ENCODE results near the gene LIAS.
"Not testable (repeated sequence)": the region's sequence is repeated elsewhere in the genome, so short reads cannot be mapped to it uniquely, and the experiment has no call there.

The LIAS gene

DNA sequence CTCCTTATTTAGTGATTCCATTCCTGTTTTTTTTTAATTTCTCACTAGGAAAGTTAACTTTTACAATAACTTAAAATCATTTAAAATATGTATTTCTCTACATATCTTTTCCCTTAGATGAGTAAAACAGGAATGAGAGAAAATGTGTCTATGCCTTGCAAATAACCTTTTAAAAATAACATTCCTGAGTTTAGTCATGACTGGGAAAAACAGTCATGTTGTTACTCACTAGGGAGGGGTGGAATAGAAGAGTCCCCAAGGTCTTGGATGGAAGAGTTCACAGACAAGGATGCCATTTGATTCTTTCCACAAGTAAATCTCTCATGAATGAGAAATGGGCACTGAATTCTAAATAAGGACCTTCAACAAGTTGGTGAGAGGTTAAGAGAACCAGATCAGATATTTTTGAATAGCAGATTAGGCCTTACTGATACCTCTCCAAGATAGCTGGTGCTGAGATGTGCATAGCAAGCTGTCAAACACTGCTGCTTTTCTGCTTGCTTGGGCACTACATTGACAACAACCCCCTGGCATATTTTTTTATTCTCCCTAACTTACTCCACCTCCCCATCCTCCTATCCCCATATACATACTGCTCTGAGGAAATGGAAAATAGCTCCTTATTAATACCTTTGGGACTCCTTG lies 43.3 kb downstream of the LIAS start:
- no peak for DNase-seq

DNA sequence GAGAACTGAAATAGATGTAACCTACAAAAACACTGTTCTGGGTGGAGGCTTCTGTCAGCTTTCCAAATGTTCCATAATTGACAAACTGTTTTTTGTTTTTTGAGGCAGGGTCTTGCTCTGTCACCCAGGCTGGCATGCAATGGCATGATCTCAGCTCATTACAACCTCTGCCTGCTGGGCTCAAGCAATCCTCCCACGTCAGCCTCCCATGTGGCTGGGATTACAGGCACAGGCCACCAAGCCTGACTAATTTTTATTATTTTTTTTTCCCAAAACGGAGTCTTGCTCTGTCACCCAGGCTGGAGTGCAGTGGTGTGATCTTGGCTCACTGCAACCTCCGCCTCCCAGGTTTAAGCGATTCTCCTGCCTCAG lies 43.8 kb downstream of the LIAS start:
- not testable (repeated sequence) for DNase-seq

DNA sequence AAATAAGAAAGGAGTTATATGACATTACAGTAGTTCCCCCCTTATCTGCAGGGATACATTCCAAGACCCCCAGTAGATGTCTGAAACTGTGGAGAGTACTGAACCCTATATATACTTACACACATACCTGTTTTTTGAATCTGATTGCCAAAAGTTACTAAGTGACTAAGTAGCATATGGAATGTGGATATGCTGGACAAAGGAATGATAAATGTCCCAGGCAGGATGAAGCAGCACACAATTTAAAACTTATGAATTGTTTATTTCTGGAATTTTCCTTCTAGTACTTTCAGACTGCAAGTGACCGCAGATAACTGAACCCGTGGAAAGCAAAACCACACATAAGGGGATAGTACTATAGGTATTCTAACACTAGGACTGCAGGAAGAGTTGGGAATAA lies 45.7 kb downstream of the LIAS start:
- DNase-seq = no peak

DNA sequence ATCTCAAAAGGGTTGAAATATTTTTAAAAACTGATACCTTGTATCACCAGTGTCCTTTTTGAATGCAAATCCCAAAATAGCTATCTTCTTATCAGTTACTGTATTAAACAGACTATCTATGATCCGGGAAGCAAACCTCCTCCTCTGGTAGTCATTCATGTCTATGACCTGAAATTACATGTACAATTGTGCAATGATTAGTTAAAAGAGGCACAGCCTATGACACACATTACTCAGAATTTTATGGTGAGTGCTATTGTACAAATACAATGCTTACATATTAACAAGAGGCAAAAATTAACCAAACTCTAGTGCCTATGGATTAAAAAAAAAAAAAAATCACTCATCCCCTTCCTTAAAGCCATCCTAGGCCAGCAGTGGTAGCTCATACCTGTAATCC lies 46.7 kb downstream of the LIAS start:
- DNase-seq = no peak

DNA sequence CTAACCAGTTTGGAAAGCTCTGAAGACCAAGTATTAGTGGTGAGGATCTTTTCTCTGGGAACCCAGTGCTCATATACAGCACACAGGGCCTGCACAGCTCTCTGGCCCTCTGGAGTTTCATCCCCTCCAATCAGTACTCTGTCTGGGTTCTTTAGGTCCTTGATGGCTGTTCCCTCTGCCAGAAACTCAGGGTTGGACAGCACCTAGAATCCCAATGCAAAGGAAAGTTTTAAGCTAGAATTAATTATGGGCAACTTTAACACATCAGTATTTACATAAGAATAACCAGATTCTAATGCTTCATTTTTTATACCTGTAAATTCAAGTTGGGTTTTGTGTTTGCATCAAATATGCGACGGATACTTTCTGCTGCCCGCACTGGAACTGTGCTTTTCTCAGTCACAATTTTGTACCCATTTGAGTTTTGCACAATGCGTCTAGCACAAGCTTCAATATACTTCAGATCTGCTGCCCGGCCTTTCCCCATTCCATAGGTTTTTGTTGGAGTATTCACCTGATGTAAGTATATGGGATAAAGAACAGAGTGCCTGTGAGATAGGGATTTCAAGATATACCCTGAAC lies 51.6 kb downstream of the LIAS start:
- no peak for DNase-seq

DNA sequence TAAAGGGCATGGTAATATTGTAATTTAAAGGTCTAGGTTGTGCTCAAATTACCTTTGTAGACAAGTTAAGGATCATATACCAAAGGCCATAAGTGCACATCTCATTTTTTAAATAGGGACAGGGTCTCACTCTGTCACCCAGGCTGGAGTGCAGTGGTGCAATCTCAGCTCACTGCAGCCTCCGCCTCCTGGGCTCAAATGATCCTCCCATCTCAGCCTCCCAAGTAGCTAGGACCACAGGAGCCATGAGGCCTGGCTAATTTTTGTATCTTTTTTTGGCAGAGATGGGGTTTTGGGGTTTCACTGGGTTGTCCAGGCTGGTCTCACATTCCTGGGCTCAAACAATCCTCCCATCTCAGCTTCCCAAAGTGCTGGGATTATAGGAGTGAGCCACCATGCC lies 55.4 kb downstream of the LIAS start:
- DNase-seq = not testable (repeated sequence)

DNA sequence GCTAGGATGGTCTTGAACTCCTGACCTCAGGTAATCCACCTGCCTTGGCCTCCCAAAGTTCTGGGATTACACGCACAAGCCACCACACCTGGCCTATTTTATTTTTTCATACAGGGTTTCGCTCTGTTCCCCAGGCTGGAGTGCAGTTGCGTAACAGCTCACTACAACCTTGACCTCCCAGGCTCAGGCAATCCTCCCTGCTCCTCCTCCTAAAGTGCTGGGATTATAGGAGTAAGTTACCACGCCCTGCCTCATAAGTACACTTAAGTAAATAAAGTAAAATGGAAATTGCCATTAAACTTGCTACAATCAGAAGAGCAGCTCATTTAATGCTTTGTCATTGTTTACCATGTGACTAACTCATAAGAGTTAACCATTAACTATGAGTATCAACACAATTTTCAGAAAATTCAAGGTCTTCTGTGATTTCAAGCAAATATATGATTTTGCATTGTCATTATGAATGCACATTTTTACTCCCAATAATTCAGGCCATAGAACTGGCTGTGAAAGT lies 56.1 kb downstream of the LIAS start:
- no peak for DNase-seq

DNA sequence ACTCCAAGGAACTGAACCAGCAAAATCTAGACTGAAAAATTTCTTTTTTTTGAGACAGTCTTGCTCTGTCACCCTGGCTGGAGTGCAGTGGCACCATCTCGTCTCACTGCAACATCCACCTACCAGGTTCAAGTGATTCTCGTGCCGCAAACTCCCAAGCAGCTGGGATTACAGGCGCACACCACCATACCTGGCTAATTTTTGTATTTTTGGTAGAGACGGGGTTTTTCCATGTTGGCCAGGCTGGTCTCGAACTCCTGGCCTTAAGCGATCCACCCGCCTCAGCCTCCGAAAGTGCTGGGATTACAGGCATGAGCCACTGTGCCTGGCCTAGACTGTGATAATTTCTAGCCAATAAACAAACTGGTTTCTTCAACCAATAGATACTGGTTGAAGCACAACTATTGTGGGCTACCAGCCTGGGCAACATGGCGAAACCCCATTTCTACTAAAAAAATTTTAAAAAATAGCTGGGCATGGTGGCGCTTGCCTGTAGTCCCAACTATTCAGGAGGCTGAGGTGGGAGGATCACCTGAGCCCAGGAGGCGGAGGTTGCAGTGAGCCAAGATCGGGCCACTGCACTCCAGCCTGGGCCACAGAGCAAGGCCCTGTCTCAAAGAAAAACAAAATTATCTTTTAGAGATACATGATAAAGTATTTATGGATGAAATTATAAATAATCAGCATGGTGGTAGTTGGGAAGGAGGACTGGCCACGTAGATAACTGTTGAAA lies 57.0 kb downstream of the LIAS start:
- not testable (repeated sequence) for DNase-seq

DNA sequence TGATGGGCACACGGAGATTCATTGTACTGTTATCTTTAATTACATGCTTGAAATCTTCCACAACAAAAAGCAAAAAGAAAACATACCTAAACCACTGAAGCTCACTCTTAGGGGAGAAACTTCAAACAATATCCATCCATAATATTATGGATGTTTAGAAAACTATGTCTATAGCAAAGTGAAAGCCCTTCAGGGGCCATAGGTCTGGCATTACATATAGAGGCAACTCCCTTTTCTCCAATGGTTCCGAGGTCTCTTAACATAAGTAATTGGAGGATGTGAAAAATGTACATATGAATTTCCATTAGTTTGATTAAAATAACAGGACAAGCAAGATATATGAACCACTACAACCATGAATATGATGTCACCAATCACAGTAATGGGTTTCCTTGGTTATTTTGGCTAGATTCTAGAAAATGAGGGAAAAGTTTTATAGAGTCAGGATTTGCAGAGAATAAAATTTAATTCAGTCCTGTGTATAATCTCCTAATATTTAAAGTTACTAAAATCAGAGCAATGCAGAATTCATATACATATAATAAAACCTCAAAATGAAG lies 57.6 kb downstream of the LIAS start:
- DNase-seq = no peak

DNA sequence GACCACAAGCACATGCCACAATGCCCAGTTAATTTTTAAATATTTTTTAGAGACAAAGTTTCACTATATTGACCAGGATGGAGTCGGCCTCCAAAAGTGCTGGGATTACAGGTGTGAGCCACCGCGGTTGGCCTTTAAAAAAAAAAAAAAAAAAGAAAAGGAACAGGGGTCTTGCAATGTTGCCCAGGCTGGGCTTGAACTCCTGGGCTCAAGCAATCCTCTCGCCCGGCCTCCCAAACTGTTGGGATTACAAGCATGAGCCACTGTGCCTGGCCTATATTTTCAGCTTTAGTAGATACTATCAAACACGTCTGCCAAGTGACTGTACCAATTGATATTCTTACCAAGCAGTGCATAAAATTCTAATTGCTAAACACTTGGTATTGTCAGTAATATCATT lies 59.6 kb downstream of the LIAS start:
- no peak for DNase-seq

DNA sequence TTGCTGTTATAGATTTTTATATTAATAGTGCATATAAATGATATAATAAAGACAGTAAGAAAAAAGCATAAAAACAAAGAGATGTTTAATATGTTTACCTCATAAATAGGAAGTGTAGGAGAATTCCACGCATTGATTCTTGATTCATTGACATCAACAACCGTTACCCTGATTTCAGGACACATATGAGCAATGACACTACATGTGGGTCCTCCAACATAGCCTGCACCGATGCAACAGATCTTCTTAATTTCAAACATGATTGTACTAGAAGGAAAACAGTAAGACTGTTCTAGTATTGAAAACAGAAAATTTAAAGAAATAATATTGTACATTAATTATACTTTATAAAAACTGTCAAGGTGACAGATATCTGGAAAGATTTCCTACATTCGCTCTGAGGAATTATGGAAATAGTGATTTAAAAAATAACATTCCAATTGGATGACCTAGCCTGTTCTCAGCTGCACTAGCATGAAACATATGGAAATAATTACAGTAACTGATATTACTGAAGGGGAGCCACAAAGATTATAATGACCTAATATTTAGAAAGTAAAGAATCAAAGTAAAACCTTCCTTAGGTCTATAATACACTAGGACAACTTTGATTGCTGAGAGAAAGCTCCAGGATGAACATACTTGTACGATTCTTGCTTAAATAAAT lies 62.5 kb downstream of the LIAS start:
- no peak for DNase-seq

DNA sequence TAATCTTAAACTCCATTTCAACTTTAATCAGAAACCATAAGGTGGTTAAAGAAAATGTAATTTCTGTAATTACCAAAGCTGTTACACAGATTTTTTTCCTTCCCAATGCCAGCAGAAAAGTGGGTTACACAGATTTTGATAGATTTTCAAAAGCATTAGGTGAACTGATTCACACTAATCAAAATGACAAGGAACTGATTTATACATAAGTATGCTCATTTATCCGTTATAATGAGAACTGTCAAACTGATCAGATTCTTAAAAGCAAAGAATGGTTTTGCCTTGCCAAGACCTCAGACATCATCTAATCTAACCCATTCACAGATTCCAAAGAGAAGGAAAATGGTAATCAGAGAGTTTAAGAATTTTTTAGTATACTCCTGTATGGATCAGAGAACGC lies 63.2 kb downstream of the LIAS start:
- no peak for DNase-seq

DNA sequence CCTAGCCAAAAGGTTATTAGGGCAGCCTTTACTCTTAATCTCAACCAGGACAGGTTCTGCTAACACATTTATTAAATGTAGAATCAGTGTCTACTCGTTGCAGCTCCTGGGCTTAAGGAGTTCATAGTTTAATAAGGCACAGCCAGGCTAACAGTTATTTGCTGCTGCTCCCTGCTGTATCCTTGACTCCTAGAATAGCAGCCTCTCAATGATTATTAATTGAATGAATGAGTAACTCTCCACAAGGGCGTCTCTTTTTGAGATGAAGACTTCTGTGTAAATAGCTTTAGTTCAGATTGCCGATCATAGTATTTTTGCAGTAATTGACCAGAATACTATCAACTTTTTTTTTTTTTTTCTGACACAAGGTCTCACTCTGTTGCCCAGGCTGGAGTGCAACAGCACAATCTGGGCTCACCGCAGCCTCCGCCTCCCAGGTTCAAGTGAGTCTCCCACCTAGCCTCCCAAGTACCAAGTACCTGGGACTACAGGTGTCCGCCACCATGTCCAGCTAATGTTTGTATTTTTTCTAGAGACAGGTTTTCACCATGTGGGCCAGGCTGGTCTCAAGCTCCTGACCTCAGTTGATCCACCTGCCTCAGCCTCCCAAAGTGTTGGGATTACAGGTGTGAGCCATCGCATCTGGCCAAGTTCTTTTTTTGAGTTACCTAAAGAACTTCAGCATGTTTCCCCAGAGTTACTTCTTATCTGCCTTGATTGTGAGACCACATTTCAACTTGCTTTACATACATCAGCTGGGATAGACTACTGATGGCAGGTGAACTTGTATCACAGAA lies 65.5 kb downstream of the LIAS start:
- no peak for DNase-seq

DNA sequence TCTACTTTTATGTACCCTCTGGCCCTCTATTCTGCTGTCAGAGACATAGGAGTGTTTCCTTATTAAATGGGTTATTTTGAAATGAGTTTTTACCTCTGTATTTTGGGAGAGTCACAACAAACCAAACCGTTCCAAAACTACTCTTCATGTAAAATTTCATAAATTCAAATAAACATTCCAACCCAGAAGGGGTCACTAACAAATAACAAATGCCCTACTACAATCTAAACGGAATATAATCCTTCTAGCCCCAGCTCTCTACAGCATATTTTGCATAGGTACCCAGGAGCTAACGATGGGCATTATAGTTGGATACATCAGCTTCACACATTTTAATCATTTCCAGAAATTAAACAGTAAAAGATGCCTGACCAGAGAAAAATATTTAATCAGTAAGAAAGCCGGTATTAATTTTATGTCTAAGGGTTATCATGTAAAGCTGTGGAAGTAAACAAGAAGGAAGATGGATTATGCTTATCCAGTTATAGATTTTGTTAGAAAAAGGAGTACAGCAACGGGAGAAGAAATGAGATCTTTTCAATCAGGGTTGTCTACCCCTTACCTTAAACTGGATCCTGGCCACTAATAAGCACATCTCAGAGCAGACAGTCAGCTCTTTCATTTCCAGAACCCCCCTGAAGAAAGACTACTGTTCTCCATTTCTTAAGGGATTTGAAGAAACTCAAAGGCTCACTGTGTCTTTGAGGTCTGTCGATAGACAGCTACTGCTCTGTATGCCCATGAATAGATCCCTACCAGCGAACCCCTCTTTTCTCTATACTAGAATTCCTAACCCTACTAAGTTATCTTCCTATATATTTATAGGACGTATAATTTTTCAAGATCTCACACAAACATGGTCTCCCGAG lies 67.2 kb downstream of the LIAS start:
- DNase-seq = no peak

DNA sequence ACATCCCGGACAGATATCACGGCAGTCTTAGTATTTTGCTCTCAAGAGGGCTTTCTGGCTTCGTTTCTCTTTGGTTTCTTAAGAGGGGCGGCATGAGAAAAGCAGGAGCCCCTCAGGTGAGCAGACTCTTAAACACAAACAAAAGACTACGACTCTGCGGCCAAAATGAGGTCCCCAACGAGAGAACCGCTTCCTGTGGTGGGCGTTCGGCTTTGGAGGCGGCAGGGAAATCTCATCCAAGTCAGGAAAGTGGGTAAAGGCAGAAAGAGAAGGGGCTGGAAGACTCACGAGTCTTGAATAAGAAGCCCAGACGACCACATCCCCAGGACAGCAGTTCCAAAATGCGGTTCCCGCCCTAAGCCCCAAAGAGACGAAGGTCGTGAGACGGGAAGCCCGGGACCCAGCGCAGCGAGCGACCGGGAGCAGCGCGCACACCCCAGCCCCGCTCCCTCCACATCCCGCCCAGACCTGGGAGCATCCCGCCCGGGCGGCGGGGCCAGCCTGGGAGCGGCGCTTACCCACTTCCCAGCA lies 68.0 kb downstream of the LIAS start:
- DNase-seq = peak; percentile 9 to 22

DNA sequence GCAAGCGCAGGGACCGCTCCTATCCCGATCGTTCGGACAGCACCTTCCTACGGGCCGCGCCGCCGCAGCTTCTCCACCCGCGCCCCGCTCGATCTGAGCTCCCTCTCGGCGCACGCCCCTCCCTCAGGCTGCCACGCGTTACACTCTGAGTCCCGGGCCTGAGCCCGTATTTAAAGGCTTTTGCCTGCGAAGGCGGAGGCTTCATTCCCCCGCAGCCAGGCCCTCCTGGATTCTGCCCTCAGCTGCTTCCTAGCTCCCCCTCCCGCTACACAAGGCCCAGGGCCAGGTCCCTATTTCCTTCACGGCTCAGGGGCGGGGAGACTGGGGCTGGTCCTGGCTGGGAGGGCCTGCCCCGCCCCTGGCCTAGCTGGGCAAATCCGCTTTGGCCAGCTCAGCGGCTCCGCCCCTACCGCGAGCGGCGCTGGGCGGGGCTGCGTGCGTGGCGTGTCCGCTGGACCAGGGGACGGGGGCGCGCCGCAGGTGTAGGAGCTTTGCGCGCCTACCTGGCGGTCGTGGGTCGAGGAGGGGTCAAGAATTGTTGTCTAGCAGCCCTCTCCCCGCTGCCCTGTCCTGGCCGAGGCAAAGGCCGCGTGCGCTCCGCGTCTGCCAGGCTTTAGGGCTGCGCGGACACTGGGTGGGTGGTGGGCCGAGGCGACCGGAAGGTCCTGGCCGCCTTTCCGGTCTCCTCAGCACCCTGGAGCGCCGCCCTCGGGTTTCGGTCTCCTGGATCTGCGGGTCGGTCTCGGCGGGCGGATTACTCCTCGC lies 68.6 kb downstream of the LIAS start, which contains the start of gene UGDH:
TSS of gene UGDH (minus strand) at position 144 of the 765 bp plus-strand sequence. CDS start 5,927 bp downstream, outside the sequence.
- peak; percentile 93 to 94 for DNase-seq

DNA sequence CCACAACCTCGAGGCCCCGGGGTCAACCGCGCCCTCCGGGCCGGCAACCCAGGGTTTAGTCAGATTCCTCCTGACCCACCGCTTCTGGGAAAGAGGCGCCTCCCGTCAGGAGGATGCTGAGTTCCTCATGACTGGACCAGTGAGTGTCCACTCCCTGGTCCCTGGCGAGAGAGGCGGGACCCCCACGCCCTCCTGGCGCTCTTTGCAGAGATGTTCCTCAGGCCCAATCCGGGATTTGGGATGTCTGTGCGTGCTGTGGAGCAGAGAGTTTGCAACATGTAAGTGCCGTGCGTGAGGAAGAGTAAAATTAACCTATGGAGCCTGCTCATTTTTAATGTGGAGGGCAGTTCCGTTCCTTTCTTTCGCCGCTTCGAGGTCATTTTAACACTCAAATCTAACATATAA lies 69.2 kb downstream of the LIAS start:
- peak in 1 of 2 donors; percentile 85 for DNase-seq
